ENCODE results near the gene TM4SF4. TPM values are rescaled to one million over a fixed set of nuclear protein-coding genes. Genes with fewer than 3 reads are reported as not detected.

TM4SF4 gene
- total and polyA plus RNA-seq, 2 experiments from 2014 or later = not detected

GRCh38 chr3:149476225-149476624, 1.7 kb downstream of the TM4SF4 start:
- DNase-seq (ENCODE audit: low spot score) (no peak), ATAC-seq (no peak)
- Mint-ChIP-seq H3K36me3 (ENCODE audit: low read depth) (no peaks in the 10 kb centered on the region), H3K27ac (no peak overlapping the region), H3K4me1 (peaks cover 17% of the 10 kb centered on the region), H3K27me3 (ENCODE audit: insufficient read depth, low read depth, poor library complexity) (peaks cover 4% of the 10 kb centered on the region), H3K4me3 (no peak overlapping the region), H3K9me3 (no peaks in the 10 kb centered on the region)
- peaks cover 10% of the 10 kb centered on the region; the same call in 1 of the 2 replicates for H3K4me1 ChIP-seq (ENCODE audit: insufficient read depth)
- no peak overlapping the region for H3K4me2 ChIP-seq
- H3K79me2 ChIP-seq (replicated peaks; ENCODE audit: insufficient read depth) = no peaks in the 10 kb centered on the region
- no peaks in the 10 kb centered on the region for H3K27me3 ChIP-seq (ENCODE audit: insufficient read depth)
- H3K9me2 ChIP-seq (ENCODE audit: insufficient read depth) = 0 out of 2 replicates have a peak, but pooled peaks cover 3% of the 10 kb centered on the region
- no peaks in the 10 kb centered on the region for H4K20me1 ChIP-seq (replicated peaks; ENCODE audit: insufficient read depth)
- no peak overlapping the region for H3K27ac ChIP-seq (ENCODE audit: low read depth)
- no peaks in the 10 kb centered on the region for H3K36me3 ChIP-seq (ENCODE audit: insufficient read depth)
- H3F3A ChIP-seq (replicated peaks; ENCODE audit: low read depth) = no peaks in the 10 kb centered on the region
- H3K4me3 ChIP-seq = no peak overlapping the region
- H2AFZ ChIP-seq = no peak overlapping the region
- no peak for TF ChIP-seq EZH2phosphoT487 (IDR thresholded peaks at IDR 0.05; ENCODE audit: unreplicated experiment)
- TF ChIP-seq STAT1 (IDR thresholded peaks at IDR 0.05; ENCODE audit: unreplicated experiment) = no peak
- no peak for TF ChIP-seq ETS1 (IDR thresholded peaks at IDR 0.05)
- TF ChIP-seq JUNB (IDR thresholded peaks at IDR 0.05; ENCODE audit: unreplicated experiment) = no peak
- no peak for TF ChIP-seq EZH2 (IDR thresholded peaks at IDR 0.05; ENCODE audit: low read depth, unreplicated experiment)
- no peak for TF ChIP-seq NANOG (IDR thresholded peaks at IDR 0.05; ENCODE audit: borderline replicate concordance)
- TF ChIP-seq, protein P1, sequence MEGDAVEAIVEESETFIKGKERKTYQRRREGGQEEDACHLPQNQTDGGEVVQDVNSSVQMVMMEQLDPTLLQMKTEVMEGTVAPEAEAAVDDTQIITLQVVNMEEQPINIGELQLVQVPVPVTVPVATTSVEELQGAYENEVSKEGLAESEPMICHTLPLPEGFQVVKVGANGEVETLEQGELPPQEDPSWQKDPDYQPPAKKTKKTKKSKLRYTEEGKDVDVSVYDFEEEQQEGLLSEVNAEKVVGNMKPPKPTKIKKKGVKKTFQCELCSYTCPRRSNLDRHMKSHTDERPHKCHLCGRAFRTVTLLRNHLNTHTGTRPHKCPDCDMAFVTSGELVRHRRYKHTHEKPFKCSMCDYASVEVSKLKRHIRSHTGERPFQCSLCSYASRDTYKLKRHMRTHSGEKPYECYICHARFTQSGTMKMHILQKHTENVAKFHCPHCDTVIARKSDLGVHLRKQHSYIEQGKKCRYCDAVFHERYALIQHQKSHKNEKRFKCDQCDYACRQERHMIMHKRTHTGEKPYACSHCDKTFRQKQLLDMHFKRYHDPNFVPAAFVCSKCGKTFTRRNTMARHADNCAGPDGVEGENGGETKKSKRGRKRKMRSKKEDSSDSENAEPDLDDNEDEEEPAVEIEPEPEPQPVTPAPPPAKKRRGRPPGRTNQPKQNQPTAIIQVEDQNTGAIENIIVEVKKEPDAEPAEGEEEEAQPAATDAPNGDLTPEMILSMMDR (conservative IDR thresholded peaks at IDR 0.05; ENCODE audit: low read depth in 2 of 2) = no peak
- TF ChIP-seq POLR2AphosphoS5 (IDR thresholded peaks at IDR 0.05; ENCODE audit: low read depth) = no peak
- TF ChIP-seq CREB1 (CRISPR knock-in tag; IDR thresholded peaks at IDR 0.05; ENCODE audit: low read depth) = no peak
- no peak for TF ChIP-seq ZNF114 (CRISPR knock-in tag; IDR thresholded peaks at IDR 0.05)
- TF ChIP-seq ZNF331 (CRISPR knock-in tag; IDR thresholded peaks at IDR 0.05; ENCODE audit: low read depth) = no peak
- no peak for TF ChIP-seq ZNF462 (CRISPR knock-in tag; IDR thresholded peaks at IDR 0.05)

Measured in GM23338 (cell line).